8988T (cell line): ENCODE results near the gene KRTAP5-3.
"Not testable (repeated sequence)": the region's sequence is repeated elsewhere in the genome, so short reads cannot be mapped to it uniquely, and the experiment has no call there.

Experiments
- DNase-seq: peaks from one replicate; pipeline ENCODE4 v3.0.0; 2011

Gene KRTAP5-3

GRCh38 chr11:1607901-1608300 lies 362 bp downstream of the KRTAP5-3 start:
- not testable (repeated sequence) for DNase-seq

GRCh38 chr11:1607156-1607845 lies 962 bp downstream of the KRTAP5-3 start:
- not testable (repeated sequence) for DNase-seq

- DNase-seq: not testable (repeated sequence)
Measured at GRCh38 chr11:1605923-1606322, 2.3 kb downstream of the KRTAP5-3 start.

GRCh38 chr11:1604711-1605110 lies 3.6 kb downstream of the KRTAP5-3 start:
- DNase-seq: no peak

GRCh38 chr11:1604181-1604580 lies 4.1 kb downstream of the KRTAP5-3 start:
- DNase-seq: no peak

- no peak for DNase-seq
Measured at GRCh38 chr11:1603629-1604028, 4.6 kb downstream of the KRTAP5-3 start.

GRCh38 chr11:1601663-1602062 lies 6.6 kb downstream of the KRTAP5-3 start:
- DNase-seq: not testable (repeated sequence)

GRCh38 chr11:1600626-1601025 lies 7.6 kb downstream of the KRTAP5-3 start:
- no peak for DNase-seq

GRCh38 chr11:1598816-1599215 lies 9.4 kb downstream of the KRTAP5-3 start:
- DNase-seq: no peak

GRCh38 chr11:1598406-1598805 lies 9.9 kb downstream of the KRTAP5-3 start:
- not testable (repeated sequence) for DNase-seq

- no peak for DNase-seq
Measured at GRCh38 chr11:1597994-1598380, 10.3 kb downstream of the KRTAP5-3 start, which contains the start of gene KRTAP5-2. KRTAP5-2 (minus strand) TSS chr11:1598294; CDS start chr11:1598250, 44 bp downstream.

GRCh38 chr11:1597331-1597993 lies 10.8 kb downstream of the KRTAP5-3 start:
- DNase-seq: no peak

GRCh38 chr11:1596576-1597121 lies 11.6 kb downstream of the KRTAP5-3 start:
- DNase-seq: not testable (repeated sequence)

GRCh38 chr11:1595994-1596575 lies 12.2 kb downstream of the KRTAP5-3 start:
- DNase-seq: not testable (repeated sequence)

- DNase-seq: no peak
Measured at GRCh38 chr11:1592628-1593027, 15.6 kb downstream of the KRTAP5-3 start.

- no peak for DNase-seq
Measured at GRCh38 chr11:1589996-1590395, 18.3 kb downstream of the KRTAP5-3 start.

- not testable (repeated sequence) for DNase-seq
Measured at GRCh38 chr11:1589191-1589963, 18.9 kb downstream of the KRTAP5-3 start.

GRCh38 chr11:1586699-1587098 lies 21.6 kb downstream of the KRTAP5-3 start:
- no peak for DNase-seq

GRCh38 chr11:1584661-1585370 lies 23.4 kb downstream of the KRTAP5-3 start, which contains the start of gene KRTAP5-1:
KRTAP5-1 (minus strand) TSS chr11:1585283; CDS start chr11:1585249, 34 bp downstream.
- not testable (repeated sequence) for DNase-seq

- not testable (repeated sequence) for DNase-seq
Measured at GRCh38 chr11:1582909-1583308, 25.4 kb downstream of the KRTAP5-3 start.

GRCh38 chr11:1581976-1582375 lies 26.3 kb downstream of the KRTAP5-3 start:
- DNase-seq: no peak

GRCh38 chr11:1576825-1577224 lies 31.4 kb downstream of the KRTAP5-3 start:
- no peak for DNase-seq
